Endometrial microvascular endothelial cells (primary cell): ENCODE measurements around the gene SLC35B1. TPM values are rescaled to one million over a fixed set of nuclear protein-coding genes. Genes with fewer than 3 reads are reported as not detected.

ENCODE experiments used
- in situ Hi-C: cut with HindIII; loops from 2 replicates; pipeline ENCODE4 v1.10.0; 2017; ENCODE audit warnings: low sequenced_read_pairs, low pct_unique_long_range_greater_than_20kb; ENCODE audit errors: inconsistent ontology term
- total RNA-seq: library from RNA; depleted of rRNA; stranded (reverse); fragments of >200 nt; gene quantifications from one replicate; pipeline ENCODE4 v1.2.3, GENCODE V29; 2015; ENCODE audit errors: inconsistent ontology term

The SLC35B1 gene
- total RNA-seq, 1 donor from 2014 or later: 76.1 TPM

DNA sequence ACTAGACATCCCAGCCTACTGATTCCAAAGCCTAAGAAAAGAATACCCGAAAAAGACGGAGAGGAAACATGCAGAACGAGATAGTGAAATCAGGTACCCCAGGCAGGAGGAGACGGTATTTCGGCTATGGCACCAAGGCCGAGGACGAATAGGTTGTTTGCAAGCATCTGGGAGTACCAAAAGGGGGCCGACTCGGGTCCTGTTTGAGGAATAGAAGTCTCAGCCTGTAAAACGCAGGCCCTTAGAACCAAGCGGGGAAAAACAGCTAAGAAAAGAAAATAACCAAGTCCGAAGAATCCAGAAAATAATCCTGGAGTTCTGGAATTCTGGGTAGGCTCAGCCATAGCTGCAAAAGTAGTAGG, 537 bp downstream of the SLC35B1 start:
- in situ Hi-C loops: no loop called here

DNA sequence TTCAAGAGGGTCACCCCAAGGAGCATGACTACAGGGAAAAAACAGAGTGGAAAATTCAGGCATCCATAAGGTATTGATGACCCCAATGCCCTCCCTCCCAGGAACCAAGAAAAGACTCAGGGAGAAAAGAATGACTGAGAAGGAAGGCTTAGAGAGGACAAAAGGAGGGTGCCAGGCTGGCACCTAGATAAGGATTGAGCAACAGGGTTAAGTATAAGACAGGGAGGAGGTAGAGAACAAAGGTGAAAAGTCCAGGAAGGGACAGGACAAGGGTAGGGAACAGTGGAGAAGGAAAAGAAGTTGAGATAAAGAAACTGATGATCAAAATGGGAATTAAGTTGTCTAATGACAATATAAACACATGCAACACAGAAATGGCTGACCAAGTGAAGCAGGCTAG, 2.5 kb downstream of the SLC35B1 start:
- in situ Hi-C loops: no loop called here

DNA sequence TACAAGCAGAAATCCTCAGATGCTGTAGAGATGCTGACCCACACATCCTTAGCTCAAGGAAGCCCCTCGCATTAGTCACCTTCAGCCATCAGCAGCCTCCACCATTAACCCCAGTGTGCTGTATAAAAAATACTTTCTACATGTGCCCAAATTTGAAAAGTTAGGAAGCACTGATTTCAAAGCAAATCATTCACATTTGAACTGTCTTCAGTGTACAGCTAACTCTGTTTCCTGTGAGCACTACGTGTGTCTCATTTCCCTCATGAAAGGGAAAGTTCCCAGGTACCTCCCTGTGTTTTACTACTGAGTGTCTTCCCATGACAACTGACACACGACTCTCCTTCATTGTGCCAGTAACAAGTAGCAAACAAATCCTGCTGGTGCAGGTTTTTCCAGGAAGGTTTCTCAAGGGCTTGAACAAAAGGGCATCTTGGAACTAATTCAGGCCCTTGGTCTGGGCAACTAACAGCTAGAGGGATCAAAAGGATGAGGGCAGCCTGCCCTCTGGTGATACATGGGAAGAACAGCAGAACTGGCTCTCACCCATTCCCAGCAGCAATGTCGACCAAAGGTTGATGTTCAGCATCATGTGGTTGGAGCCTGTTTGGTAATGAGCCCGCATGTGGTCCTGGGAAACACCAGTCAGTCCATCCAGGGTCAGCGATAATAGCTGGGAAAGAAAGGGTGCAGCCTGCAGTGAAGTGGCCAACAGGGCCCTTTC, 4.0 kb downstream of the SLC35B1 start:
- in situ Hi-C loops: no loop called here

DNA sequence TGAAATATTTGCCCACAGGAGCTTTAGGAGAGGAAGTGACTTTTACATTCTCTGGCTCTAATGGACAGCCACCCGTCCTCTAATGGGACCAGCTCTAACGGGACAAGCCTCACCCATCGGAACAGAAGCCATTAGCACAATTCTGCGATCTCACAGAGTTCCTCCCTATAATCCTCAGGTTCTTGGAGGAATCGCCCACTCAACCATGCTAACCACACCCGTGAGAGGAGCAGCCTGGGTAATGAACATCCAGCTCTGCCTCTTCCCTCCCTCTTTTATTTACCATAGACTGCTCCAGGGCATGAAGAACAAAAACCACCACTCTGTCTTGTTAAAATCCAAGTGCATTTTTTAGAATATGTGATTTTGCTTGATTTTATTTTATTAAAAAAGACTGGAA, 6.8 kb downstream of the SLC35B1 start:
- in situ Hi-C loops: no loop called here

DNA sequence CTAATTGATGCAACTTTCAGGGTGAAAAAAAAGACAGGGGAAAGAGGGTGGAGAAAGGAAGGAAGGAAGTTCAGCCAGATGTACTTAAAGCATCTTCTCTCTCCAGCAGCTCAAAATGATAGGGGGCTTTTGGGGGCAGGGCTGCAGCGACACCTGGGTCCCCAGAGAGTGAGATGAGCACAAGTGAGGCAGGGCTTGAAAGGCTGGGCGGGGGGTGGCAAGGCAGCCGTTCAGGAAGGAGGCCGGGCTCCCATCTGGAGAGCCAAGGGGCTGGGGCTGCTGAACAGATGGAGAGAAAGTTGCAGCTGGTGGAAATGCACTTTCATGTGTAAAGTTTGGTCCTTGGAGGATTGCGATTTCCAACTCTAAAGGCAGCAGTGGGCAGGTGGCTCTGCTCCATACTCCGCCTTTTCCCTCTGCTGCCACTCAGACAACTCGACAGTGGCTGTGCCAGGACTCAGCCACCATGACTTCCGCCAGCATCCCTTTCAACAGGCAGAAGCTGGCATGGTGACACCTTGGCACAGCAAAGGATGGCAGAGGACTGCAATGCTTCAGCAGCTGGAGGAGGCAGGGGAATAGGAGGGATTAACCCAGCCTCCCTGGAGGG, 7.7 kb downstream of the SLC35B1 start:
- in situ Hi-C loops: no loop called here

DNA sequence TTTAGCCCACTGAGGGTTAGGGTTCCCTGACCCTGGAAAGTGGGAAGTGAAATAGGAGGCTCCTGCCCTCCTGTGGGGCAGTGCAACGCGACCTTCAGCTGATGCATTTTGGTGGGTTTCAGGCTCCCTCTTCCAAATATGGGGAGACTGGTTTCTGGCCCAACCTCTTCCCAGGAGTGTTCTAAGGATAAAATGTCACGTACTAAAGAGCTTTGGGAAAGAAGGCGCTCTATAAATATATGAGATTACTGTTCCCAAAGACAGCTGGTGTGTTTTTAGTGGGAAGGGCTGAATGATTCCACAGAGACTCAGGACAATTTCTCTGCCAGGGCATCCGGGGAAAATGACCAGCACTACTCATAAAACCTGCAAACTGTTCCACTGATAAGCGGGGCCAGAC, 9.8 kb downstream of the SLC35B1 start:
- in situ Hi-C loops: no loop called here

DNA sequence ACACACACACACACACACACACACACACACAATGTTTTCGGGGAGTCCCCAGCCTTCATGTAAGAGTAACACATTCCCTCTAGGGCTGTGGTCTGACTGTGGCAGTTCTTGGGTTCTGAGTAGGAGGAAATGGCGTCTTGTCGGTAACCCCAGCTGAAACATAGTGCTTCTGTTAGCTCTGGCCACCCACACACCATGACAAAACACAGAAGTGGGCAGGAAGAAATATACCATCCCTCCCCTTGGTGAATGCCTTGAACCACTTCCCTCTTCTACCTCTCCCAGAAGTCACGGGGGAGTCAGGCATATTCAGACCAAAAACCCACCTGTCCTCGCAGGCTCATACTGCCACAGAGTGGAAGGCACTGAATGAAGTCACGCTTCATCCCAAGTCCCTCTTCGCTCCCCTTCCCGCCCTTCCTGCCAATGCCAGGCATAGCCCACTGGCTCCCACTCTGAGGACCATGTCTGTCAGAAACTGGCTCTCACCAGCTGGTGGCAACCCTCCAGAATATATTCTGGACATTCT, 11.5 kb downstream of the SLC35B1 start:
- in situ Hi-C loops: no loop called here

DNA sequence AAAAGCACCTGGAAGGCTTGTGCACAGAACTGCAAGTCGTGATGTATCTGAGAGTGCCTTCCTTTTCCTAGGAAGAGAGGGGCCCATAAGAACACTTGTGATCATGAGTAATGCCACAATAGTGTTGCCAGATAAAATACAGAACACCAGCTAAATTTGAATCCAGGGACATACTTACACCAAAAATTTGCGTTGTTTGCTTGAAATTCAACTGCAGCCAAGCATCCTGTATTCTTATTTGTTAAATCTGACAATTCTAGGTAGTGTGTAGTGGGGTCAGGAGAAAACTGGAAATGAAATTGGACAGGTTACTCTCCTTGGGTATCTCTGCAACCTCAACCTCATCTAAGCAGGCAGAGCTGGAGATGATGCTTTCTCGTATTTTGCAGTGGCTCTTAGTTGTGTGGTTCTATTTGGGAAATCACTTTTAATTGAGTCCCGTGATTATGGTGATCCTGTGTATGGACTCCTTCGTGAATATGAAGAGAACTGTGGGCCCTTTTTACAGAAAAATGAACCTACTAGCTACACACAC, 12.0 kb downstream of the SLC35B1 start:
- in situ Hi-C loops: no loop called here

DNA sequence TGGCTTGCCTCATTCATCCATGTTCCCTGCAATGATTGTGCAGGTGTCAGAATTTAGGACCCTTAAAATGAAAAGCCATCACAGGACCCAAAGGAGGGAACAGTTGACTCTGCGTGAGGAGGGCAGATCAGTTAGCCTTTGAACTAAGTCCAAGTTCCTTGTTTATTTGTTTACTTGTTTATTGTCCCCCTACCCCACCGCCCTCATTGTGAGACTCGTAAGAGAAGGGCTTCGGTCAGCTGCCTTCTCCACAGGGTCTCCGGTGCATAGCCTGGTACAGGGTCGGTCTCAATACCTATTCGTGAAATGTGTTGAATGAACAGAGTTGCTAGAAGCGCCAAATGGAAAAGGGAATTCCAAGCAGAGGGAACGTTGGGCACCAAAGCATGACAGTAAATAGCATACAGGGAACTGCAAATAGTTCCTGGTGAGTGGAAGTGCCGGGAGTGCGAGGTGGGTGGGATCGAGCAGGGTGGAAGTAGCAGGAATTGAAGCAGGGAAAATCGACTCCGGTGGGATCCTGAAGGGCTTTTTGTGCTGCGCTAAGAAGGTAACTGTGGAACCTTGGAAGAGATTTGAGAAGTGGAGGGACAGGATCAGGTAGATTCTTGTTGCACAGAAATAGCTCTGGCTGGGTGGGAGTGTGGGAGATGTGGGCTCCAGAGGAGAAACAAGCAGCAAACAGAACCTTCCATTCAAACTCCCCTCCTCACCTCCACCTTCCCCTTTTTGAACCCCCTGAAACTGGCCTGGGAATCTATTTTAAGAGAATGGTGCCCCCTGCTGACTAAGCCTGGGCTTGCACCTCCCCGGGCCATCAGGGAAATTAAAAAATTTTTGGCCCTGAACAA, 12.7 kb downstream of the SLC35B1 start:
- in situ Hi-C loops: no loop called here

DNA sequence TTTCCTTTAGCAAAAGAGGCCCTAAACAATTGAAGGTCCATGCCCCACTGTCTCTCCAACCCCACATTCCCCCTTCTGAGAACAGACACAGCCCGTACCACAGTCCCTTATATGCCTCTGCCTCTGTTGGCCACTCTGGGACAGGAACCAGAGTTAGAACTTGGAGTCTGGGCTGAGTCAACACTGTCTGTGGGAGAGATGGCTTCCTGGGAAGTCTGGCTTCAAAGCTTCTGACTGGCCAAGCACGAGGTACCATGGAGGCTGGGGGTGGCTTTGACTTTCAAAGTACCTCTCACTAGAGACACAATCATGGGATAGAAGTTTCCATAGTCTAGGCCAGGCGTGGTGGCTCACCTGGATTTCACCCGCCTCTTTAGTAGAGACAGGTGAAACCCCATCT, 15.0 kb downstream of the SLC35B1 start:
- in situ Hi-C loops: no loop called here

DNA sequence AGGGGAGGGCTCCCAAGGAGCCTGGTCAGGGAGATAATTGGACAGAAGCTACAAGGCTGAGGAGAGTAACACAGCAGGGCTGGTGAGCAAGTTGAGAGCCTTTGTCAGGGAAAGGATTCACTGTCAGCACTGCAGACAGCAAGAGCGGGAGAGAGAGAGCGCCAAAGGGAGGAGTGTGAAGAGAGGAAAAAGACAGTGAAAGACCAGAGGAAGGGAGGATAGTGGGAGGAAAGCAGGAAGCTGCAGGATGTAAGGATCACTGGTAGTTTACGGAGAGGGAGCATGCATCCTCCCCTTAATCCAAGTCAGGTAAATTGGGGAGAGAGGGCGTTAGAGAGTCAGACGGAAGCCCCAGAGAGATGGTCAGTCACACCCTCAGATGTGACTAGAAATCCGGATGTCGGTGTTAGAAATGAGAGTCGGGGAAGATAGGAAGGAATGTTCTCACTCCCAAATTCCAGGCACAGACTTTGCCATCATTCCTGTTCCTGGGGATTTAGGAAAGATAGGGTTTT, 16.0 kb downstream of the SLC35B1 start:
- in situ Hi-C loops: no loop called here

DNA sequence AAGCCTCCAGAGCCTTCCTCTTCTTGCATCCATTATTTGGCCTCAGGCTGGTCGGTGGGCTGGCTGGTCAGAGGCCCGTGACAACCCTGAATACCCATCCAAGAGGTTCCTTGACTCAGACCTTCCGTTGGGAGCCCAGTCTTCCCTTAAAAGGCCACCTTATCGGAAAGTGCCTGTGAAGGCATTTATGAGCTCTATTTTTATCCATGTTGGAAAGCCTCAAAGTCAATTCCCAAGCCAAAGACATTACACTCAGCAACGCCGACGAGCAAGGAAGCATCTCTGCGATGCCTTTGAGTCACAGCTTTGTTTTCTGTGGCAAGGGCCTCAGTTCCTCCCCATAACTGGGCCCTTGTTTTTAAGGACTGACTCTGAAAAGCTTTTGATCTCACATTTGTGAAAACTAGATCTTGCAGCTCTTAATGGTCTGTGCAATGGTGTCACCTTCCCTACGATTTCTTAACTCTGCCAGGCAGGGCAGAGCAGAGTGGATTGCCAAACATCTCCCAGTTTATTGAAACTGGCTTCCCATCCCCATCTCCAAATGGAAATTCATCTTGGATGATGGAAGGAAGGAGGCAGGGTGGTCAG, 16.6 kb downstream of the SLC35B1 start:
- in situ Hi-C loops: no loop called here

DNA sequence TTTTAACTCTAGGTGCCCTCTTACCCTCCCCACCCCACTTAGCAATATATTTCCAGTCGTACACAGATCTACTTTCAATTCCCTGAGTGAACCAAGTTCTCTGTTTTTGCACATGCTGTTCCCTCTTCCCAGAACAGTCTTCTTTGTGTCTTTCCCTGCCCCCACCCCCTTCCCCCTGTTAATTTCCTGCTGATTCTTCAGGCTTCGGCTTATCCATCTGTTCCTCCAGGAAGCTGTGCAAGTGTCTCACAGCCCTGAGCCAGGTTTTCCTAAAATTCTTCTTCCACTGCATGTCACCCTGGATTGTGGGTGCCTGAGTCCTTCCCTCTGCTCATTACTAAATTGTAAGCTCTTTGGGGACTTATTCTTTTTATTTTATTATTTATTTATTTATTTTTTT, 17.5 kb downstream of the SLC35B1 start:
- in situ Hi-C loops: no loop called here

DNA sequence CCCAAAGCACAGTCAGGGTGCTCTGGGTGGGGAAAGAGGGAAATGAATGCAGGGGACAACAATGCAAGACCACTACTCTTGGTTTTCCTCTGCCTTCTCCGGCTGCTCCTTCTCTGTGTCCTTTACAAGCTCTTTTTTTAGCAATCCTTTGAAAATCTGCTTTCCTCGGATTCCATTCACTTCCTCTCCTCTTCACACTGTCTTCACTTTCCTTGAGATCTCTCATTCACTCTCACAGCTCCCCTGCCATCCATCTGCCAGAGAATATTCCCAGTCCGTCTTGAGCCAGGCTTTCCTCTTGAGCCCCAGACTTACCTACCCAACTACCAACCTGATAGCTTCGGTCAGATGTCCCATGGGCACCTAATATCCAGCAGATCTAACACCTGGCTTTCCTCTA, 18.9 kb downstream of the SLC35B1 start:
- in situ Hi-C loops: no loop called here

DNA sequence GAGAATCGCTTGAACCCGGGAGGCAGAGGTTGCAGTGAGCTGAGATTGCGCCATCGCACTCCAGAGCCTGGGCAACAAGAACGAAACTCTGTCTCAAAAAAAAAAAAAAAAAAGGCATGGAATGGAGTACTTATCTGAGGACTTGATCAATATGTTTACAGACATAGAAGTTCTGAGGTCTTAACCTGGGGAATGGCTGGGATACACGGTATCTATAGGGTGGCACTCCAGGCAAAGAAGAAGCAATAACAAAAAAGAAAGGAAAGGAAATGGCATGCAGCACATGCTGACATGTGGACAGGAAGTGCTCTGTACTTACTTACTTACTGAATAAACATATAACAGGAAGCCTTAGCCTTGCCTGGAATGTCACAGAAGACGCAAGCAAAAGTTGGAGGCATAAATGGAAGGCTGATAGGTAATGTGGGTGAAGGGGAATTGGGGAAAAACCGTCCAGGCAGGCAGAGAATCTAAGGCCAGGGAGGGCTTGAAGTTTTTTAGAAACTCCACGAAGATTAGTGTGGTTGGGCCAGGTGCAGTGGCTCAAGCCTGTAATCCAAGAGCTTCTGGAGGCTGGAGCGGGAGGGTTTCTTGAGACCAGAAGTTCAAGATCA, 19.8 kb downstream of the SLC35B1 start:
- in situ Hi-C loops: no loop called here

DNA sequence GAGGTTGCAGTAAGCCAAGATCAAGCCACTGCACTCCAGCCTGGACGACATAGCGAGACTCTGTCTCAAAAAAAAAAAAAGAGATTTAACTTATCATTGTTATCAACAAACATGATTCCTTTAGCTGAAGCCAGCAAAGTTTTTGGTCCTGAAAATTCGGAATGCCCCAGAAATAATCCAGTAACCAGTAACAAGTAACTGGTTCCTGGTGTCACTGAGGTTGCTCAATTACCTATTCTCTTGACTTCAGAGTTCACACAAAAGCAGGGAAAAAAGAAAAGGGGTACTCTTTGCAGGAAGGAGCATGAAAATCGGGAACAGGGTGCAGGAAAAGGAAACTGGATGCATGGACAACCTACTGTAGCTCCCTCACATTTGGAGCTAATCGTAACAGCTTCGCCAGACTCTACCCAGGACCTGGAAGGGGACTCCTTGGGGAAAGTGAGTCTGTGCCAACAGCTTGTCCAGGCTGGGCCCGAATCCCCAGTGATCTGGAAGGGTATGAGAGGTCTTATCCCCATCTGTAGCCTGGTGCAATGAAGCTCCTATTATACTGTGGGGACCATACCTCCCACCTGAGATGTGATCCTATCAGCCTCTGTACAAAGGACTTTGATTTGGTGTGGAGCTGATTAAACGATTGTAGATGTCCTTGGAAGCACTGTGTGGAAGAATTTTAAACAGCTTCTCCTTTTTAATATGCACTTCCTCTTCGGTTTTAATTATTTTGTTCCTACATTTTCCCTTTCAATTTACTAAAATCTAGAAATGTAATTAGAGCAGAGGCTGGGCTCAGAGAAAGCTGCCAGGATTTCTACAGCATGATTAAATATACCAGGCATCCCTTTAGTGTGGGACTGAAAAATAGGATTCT, 26.4 kb downstream of the SLC35B1 start:
- in situ Hi-C loops: no loop called here

DNA sequence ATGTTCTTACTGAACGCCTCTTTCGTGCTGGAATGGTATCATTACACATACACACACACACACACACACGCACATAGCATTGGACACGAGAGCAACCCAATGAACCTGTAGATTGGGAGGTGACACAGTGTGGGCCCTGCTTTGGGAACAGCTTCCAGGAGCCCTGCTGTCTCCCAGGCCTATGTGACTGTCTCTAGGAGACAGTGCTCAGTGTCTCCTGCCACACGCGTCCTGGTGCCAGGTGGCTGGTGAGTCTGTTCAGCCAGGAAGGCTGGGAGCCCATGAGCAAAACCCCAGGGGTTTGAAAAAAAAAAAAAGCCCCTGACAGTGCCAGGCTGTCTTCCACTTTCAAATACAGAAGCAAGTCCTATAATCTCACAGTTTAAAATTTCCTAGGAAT, 27.4 kb downstream of the SLC35B1 start:
- in situ Hi-C loops: no loop called here
